C4-2B (cell line): ENCODE results near the gene CHMP5.

Experiments
- CTCF ChIP-seq: fragments of 450-650 bp; conservative IDR thresholded peaks from 2 replicates; pipeline ENCODE4 v1.5.1; 2017; ENCODE audit warnings: mild to moderate bottlenecking
- ZFX ChIP-seq: fragments of 450-650 bp; IDR thresholded peaks from 2 replicates; pipeline ENCODE4 v1.6.1; 2017

- no peak for TF ChIP-seq CTCF
- no peak for TF ChIP-seq ZFX
Observed at GRCh38 chr9:33256236-33256635, 8.6 kb upstream of the CHMP5 start.
